HCT116 (cell line): ENCODE results near the gene ANOS1. TPM values are rescaled to one million over a fixed set of nuclear protein-coding genes. Genes with fewer than 3 reads are reported as not detected.

Experiments
- ATAC-seq: fragments of 200-7000 bp; cut with Tn5 transposase; 2 replicates; pipeline ENCODE4 v1.9.1; 2020; ENCODE audit warnings: mild to moderate bottlenecking, moderate library complexity
- BruUV-seq: library from RNA; stranded (reverse); fragments of 400-500 nt; replicated peaks from 2 replicates; lab custom pipeline; 2021; lab: Mats Ljungman, UMichigan
- CTCF ChIA-PET: fragments of 300-600 bp; sonication (Branson Sonifier 250); formaldehyde crosslinking; loops from one replicate; lab custom pipeline; 2021; ENCODE audit warnings: antibody characterized with exemption; lab: Charles Lee
- POLR2A ChIA-PET: fragments of 300-600, 350-600 bp; sonication (Branson Sonifier 250); formaldehyde crosslinking; loops from one replicate; lab custom pipeline; 2021; ENCODE audit warnings: antibody characterized with exemption; lab: Charles Lee
- RAD21 ChIA-PET, 2 experiments: fragments of 300-600 bp; sonication (Branson Sonifier 250); formaldehyde crosslinking; loops; one replicate each; lab custom pipeline; 2023; ENCODE audit warnings: low total read pairs in 2 of 2; ENCODE audit not compliant: uncharacterized antibody in 2 of 2, unreplicated experiment in 2 of 2, low non-redundant PET in 1 of 2; lab: Charles Lee
- DNase-seq: peaks from one replicate; pipeline ENCODE4 v3.0.0-alpha.2; 2010; ENCODE audit warnings: low read depth, low spot score
- H2AFZ ChIP-seq: fragments of 200-600 bp; shearing (Covaris generic), sonication (generic); 2 replicates; pipeline ENCODE4 v1.6.1; 2017; ENCODE audit warnings: low read depth, mixed run types, mixed read lengths, antibody characterized with exemption, low read length; ENCODE audit not compliant: poor library complexity, severe bottlenecking
- H3K27ac ChIP-seq: 2 replicates; pipeline ENCODE4 v1.5.1; 2012; ENCODE audit warnings: low read depth, low read length
- H3K27me3 ChIP-seq: fragments of 200-600 bp; sonication (generic); 2 replicates; pipeline ENCODE4 v1.6.1; 2016; ENCODE audit warnings: mixed run types, low read length, mixed read lengths; ENCODE audit not compliant: insufficient read depth
- H3K36me3 ChIP-seq, 2 experiments: fragments of 200-500 bp in 1 of 2; fragments of 200-600 bp in 1 of 2; sonication (Bioruptor generic) in 1 of 2; sonication (generic) in 1 of 2; 2 replicates each; pipeline versions ENCODE4 v1.5.1 to v1.6.1; 2014 to 2016; ENCODE audit warnings: low read length in 2 of 2, inconsistent platforms in 1 of 2, mixed read lengths in 1 of 2, mixed run types in 1 of 2; ENCODE audit not compliant: insufficient read depth in 2 of 2, control insufficient read depth in 1 of 2
- H3K4me1 ChIP-seq, 2 experiments: fragments of 200-600 bp in 1 of 2; sonication (generic) in 1 of 2; 2 replicates each; pipeline versions ENCODE4 v1.5.1 to v1.6.1; 2012 to 2017; ENCODE audit warnings: low read length in 2 of 2, inconsistent platforms in 1 of 2, mild to moderate bottlenecking in 1 of 2, mixed read lengths in 1 of 2, mixed run types in 1 of 2, moderate library complexity in 1 of 2; ENCODE audit not compliant: insufficient read depth in 2 of 2, control insufficient read depth in 1 of 2
- H3K4me2 ChIP-seq: fragments of 200-600 bp; sonication (generic); 2 replicates; pipeline ENCODE4 v1.6.1; 2017; ENCODE audit warnings: mixed run types, low read length, mixed read lengths
- H3K4me3 ChIP-seq, 2 experiments: fragments of 200-600 bp in 1 of 2; sonication (generic) in 1 of 2; replicated peaks in 1 of 2; 2 replicates each; pipeline ENCODE4 v1.5.1; 2011 to 2016; ENCODE audit warnings: low read length in 2 of 2, control low read depth in 1 of 2, low read depth in 1 of 2, mild to moderate bottlenecking in 1 of 2, mixed read lengths in 1 of 2, mixed run types in 1 of 2
- H3K79me2 ChIP-seq: fragments of 200-600 bp; sonication (generic); 2 replicates; pipeline ENCODE4 v1.6.1; 2017; ENCODE audit warnings: mild to moderate bottlenecking, mixed run types, low read length, moderate library complexity, mixed read lengths; ENCODE audit not compliant: insufficient read depth
- H3K9ac ChIP-seq: fragments of 200-600 bp; sonication (generic); 2 replicates; pipeline ENCODE4 v1.6.1; 2016; ENCODE audit warnings: low read length, mixed read lengths
- H3K9me2 ChIP-seq: fragments of 200-600 bp; sonication (generic), shearing (Covaris generic); 2 replicates; pipeline ENCODE4 v1.6.1; 2017; ENCODE audit warnings: mixed run types, mild to moderate bottlenecking, moderate library complexity; ENCODE audit not compliant: insufficient read depth
- H3K9me3 ChIP-seq, 2 experiments: fragments of 200-500 bp in 1 of 2; fragments of 200-600 bp in 1 of 2; sonication (Bioruptor generic) in 1 of 2; sonication (generic) in 1 of 2; 2 replicates each; pipeline ENCODE4 v1.6.1; 2014 to 2017; ENCODE audit warnings: low read length in 2 of 2, mixed read lengths in 2 of 2, inconsistent platforms in 1 of 2, low read depth in 1 of 2, mild to moderate bottlenecking in 1 of 2, mixed run types in 1 of 2, moderate library complexity in 1 of 2; ENCODE audit not compliant: control insufficient read depth in 1 of 2, insufficient read depth in 1 of 2
- H4K20me1 ChIP-seq: fragments of 200-600 bp; sonication (generic), shearing (Covaris generic); 2 replicates; pipeline ENCODE4 v1.6.1; 2017; ENCODE audit warnings: mixed run types, mild to moderate bottlenecking, moderate library complexity; ENCODE audit not compliant: insufficient read depth
- CBX3 ChIP-seq: IDR thresholded peaks from 2 replicates; pipeline ENCODE4 v1.6.1; 2012; ENCODE audit warnings: low read depth
- CEBPB ChIP-seq: IDR thresholded peaks from 2 replicates; pipeline ENCODE4 v1.6.1; 2012; ENCODE audit warnings: low read depth
- ELF1 ChIP-seq: IDR thresholded peaks from 2 replicates; pipeline ENCODE4 v1.6.1; 2012; ENCODE audit warnings: low read depth, borderline replicate concordance
- EZH2 ChIP-seq: fragments of 200-600 bp; sonication (generic); IDR thresholded peaks from 2 replicates; pipeline ENCODE4 v1.6.1; 2017; ENCODE audit warnings: antibody characterized with exemption, mixed run types
- EZH2phosphoT487 ChIP-seq: fragments of 200-600 bp; IDR thresholded peaks from 2 replicates; pipeline ENCODE4 v1.6.1; 2018; ENCODE audit warnings: antibody characterized with exemption, borderline replicate concordance
- JUND ChIP-seq: IDR thresholded peaks from 2 replicates; pipeline ENCODE4 v1.6.1; 2012
- POLR2A ChIP-seq: IDR thresholded peaks from 2 replicates; pipeline ENCODE4 v1.7.0; 2011; ENCODE audit warnings: borderline replicate concordance; ENCODE audit not compliant: insufficient read depth, insufficient read length; ENCODE audit errors: extremely low read depth
- POLR2AphosphoS5 ChIP-seq: IDR thresholded peaks from 2 replicates; pipeline ENCODE4 v1.6.1; 2011; ENCODE audit warnings: mild to moderate bottlenecking, low read depth, low read length, moderate library complexity
- RAD21 ChIP-seq: IDR thresholded peaks from 2 replicates; pipeline ENCODE4 v1.6.1; 2012; ENCODE audit warnings: low read depth, mild to moderate bottlenecking
- SIN3A ChIP-seq: IDR thresholded peaks from 2 replicates; pipeline ENCODE4 v1.6.1; 2012; ENCODE audit warnings: low read depth
- TCF7L2 ChIP-seq: IDR thresholded peaks from 2 replicates; pipeline ENCODE4 v1.7.0; 2011; ENCODE audit warnings: borderline replicate concordance, inconsistent platforms; ENCODE audit not compliant: insufficient read depth, insufficient read length; ENCODE audit errors: extremely low read depth
- YY1 ChIP-seq: IDR thresholded peaks from 2 replicates; pipeline ENCODE4 v1.6.1; 2011; ENCODE audit warnings: low read length, low read depth, moderate library complexity, mild to moderate bottlenecking; ENCODE audit not compliant: insufficient replicate concordance; ENCODE audit errors: extremely low read depth
- ZFX ChIP-seq: fragments of 450-650 bp; IDR thresholded peaks from 2 replicates; pipeline ENCODE4 v1.6.1; 2017
- ZNF274 ChIP-seq: fragments of 200-500 bp; sonication (Bioruptor generic); IDR thresholded peaks from 2 replicates; pipeline ENCODE4 v1.6.1; 2014; ENCODE audit warnings: mild to moderate bottlenecking, low read depth, low read length, inconsistent platforms
- intact Hi-C: fragments of 100-400 bp; cut with micrococcal nuclease; formaldehyde crosslinking; loops from 2 replicates; pipeline ENCODE4 v1.10.0; 2022
- total RNA-seq: library from RNA; stranded (reverse); gene quantifications from one replicate; pipeline ENCODE4 v1.2.1, GENCODE V29; 2021; ENCODE audit not compliant: unreplicated experiment
- TF ChIP-seq, protein P1 (sequence below): IDR thresholded peaks from 2 replicates; pipeline ENCODE4 v1.6.1; 2011; ENCODE audit warnings: mild to moderate bottlenecking, low read length, moderate library complexity; ENCODE audit not compliant: insufficient replicate concordance; ENCODE audit errors: extremely low read depth
- TF ChIP-seq, protein P2 (sequence below): IDR thresholded peaks from 2 replicates; pipeline ENCODE4 v1.6.1; 2012
- TF ChIP-seq, protein P3 (sequence below): IDR thresholded peaks from 2 replicates; pipeline ENCODE4 v1.6.1; 2012
- TF ChIP-seq, protein P4 (sequence below), 3 experiments: fragments of 200-600 bp in 1 of 3; sonication (generic) in 1 of 3; IDR thresholded peaks in 2 of 3; conservative IDR thresholded peaks in 1 of 3; 2 replicates each; pipeline ENCODE4 v1.5.1; 2012 to 2017; ENCODE audit warnings: low read depth in 2 of 3, low read length in 2 of 3, antibody characterized with exemption in 1 of 3, borderline replicate concordance in 1 of 3, control low read depth in 1 of 3, mild to moderate bottlenecking in 1 of 3, mixed read lengths in 1 of 3, mixed run types in 1 of 3, moderate library complexity in 1 of 3; ENCODE audit not compliant: insufficient read depth in 1 of 3

ANOS1 gene
- total RNA-seq, 1 experiment from 2014 or later, result 0.12 TPM

DNA sequence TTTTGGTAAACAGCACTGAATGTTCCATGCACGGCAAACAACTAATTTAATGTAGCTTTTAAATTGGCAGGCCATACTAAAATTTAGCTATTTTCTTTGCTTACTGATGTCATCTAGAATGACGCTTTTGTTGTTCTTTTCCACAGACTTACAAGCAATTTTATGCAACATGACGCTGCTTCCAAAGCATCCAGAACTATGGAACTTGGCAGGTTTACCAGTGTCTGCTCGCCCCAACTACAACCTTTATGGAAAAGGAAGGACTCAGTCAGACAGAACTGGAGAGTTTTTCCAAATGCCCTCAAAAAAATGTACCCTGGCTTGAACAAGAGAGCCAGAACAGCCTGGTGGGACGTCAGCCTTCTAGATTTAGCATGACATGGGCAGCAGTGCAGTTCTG lies 58.7 kb downstream of the ANOS1 start:
- no peaks in the 10 kb centered on the region for H3K4me1 ChIP-seq
- intact Hi-C loops, result no loop called here
- TF ChIP-seq, protein P1, sequence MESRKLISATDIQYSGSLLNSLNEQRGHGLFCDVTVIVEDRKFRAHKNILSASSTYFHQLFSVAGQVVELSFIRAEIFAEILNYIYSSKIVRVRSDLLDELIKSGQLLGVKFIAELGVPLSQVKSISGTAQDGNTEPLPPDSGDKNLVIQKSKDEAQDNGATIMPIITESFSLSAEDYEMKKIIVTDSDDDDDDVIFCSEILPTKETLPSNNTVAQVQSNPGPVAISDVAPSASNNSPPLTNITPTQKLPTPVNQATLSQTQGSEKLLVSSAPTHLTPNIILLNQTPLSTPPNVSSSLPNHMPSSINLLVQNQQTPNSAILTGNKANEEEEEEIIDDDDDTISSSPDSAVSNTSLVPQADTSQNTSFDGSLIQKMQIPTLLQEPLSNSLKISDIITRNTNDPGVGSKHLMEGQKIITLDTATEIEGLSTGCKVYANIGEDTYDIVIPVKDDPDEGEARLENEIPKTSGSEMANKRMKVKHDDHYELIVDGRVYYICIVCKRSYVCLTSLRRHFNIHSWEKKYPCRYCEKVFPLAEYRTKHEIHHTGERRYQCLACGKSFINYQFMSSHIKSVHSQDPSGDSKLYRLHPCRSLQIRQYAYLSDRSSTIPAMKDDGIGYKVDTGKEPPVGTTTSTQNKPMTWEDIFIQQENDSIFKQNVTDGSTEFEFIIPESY, result no peak
- TF ChIP-seq POLR2A (no peak), POLR2AphosphoS5 (no peak), SIN3A (no peak), ELF1 (no peak), TCF7L2 (no peak), CEBPB (no peak), YY1 (no peak), CBX3 (no peak), EZH2 (no peak), EZH2phosphoT487 (no peak), JUND (no peak), ZFX (no peak), ZNF274 (no peak), RAD21 (no peak)
- TF ChIP-seq, protein P2, sequence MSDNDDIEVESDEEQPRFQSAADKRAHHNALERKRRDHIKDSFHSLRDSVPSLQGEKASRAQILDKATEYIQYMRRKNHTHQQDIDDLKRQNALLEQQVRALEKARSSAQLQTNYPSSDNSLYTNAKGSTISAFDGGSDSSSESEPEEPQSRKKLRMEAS, result no peak
- TF ChIP-seq, protein P3, sequence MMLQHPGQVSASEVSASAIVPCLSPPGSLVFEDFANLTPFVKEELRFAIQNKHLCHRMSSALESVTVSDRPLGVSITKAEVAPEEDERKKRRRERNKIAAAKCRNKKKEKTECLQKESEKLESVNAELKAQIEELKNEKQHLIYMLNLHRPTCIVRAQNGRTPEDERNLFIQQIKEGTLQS, result no peak
- TF ChIP-seq, protein P4, sequence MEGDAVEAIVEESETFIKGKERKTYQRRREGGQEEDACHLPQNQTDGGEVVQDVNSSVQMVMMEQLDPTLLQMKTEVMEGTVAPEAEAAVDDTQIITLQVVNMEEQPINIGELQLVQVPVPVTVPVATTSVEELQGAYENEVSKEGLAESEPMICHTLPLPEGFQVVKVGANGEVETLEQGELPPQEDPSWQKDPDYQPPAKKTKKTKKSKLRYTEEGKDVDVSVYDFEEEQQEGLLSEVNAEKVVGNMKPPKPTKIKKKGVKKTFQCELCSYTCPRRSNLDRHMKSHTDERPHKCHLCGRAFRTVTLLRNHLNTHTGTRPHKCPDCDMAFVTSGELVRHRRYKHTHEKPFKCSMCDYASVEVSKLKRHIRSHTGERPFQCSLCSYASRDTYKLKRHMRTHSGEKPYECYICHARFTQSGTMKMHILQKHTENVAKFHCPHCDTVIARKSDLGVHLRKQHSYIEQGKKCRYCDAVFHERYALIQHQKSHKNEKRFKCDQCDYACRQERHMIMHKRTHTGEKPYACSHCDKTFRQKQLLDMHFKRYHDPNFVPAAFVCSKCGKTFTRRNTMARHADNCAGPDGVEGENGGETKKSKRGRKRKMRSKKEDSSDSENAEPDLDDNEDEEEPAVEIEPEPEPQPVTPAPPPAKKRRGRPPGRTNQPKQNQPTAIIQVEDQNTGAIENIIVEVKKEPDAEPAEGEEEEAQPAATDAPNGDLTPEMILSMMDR (IDR thresholded peaks at IDR 0.05 in 2 of 3, conservative IDR thresholded peaks at IDR 0.05 in 1 of 3; ENCODE audit: borderline replicate concordance in 1 of 3, insufficient read depth in 1 of 3, low read depth in 2 of 3, low read length in 2 of 3), result no peak
- no TSS peak for BruUV-seq
- ChIA-PET POLR2A (no interaction called here), RAD21 (no interaction called here), CTCF (no interaction called here)
- no peaks in the 10 kb centered on the region for H3K9me3 ChIP-seq
- H3K4me3 ChIP-seq, result no peak overlapping the region
- H3K4me2 ChIP-seq, result no peak overlapping the region
- H3K9me2 ChIP-seq, result no peaks in the 10 kb centered on the region
- no peak overlapping the region for H3K27ac ChIP-seq
- H3K36me3 ChIP-seq, result no peaks in the 10 kb centered on the region
- DNase-seq (no peak), ATAC-seq (no peak)
- H3K27me3 ChIP-seq, result no peaks in the 10 kb centered on the region
- no peak overlapping the region for H3K9ac ChIP-seq
- no peaks in the 10 kb centered on the region for H3K79me2 ChIP-seq
- no peaks in the 10 kb centered on the region for H4K20me1 ChIP-seq
- no peak overlapping the region for H2AFZ ChIP-seq
